ENCODE data around the gene TMEM233.

Gene TMEM233

DNA sequence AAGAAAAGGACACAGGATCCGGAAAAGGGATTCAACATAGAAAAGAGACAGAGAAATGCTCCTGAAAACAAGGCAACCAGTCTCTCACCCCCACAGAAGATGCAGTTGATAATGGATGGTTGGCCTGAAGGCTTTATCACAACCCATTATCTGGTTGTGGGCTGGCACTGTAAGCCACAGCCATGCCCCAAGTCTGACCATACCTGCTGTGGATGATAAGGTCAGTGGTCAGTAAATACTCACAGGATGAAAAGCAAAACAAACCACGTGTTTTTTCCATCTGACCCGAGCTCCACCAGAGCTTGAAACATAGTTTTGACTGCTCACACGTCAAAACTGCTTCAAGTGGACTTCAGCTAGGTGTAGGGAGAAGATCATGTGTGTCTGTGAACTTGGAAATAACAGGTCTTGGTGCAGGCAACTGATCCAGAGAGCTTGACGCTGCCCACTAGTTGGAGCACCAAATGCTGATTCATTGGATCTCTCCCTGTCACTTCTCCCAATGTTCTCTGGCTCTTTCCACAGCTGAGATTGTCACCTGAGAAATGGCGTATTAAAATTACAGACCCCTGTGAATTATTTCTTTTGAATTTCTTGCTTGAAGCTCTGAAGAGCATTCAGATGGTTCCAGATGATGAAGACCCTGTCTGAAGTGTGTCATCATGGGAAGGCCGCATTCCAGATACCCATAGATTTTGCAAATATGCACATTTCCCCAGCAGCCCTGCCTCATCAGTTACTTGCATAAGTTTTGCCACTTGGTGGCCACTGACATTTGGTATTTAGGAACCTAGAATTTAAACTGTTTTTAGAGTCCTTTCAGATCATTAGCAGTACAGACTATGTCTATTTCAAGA lies 8.5 kb downstream of the TMEM233 start:
- Histone ChIP-seq H2AFZ (ENCODE audit: low read depth, low read length) (no peak overlapping the region), H3K4me3 (ENCODE audit: low read depth in 1 of 2, low read length in 2 of 2) (no peak overlapping the region), H3K27me3 (ENCODE audit: insufficient read depth, low read length, poor library complexity) (peaks cover 10% of the 10 kb centered on the region), H3K9ac (ENCODE audit: low read depth, low read length) (no peak overlapping the region), H3K79me2 (ENCODE audit: insufficient read depth, low read length) (no peaks in the 10 kb centered on the region), H4K20me1 (ENCODE audit: insufficient read depth, low read length) (no peaks in the 10 kb centered on the region), H3K4me2 (ENCODE audit: insufficient read depth, low read length) (no peak overlapping the region), H3K36me3 (ENCODE audit: insufficient read depth, low read length) (no peaks in the 10 kb centered on the region), H3K9me3 (ENCODE audit: insufficient read depth, low read length, severe bottlenecking) (no peaks in the 10 kb centered on the region), H3K4me1 (ENCODE audit: insufficient read depth, low read length) (no peaks in the 10 kb centered on the region), H3K27ac (ENCODE audit: low read length) (no peak overlapping the region)
- TF ChIP-seq EZH2 (IDR thresholded peaks at IDR 0.05; ENCODE audit: borderline replicate concordance, low read depth, low read length, severe bottlenecking) = no peak
- TF ChIP-seq, protein P1, sequence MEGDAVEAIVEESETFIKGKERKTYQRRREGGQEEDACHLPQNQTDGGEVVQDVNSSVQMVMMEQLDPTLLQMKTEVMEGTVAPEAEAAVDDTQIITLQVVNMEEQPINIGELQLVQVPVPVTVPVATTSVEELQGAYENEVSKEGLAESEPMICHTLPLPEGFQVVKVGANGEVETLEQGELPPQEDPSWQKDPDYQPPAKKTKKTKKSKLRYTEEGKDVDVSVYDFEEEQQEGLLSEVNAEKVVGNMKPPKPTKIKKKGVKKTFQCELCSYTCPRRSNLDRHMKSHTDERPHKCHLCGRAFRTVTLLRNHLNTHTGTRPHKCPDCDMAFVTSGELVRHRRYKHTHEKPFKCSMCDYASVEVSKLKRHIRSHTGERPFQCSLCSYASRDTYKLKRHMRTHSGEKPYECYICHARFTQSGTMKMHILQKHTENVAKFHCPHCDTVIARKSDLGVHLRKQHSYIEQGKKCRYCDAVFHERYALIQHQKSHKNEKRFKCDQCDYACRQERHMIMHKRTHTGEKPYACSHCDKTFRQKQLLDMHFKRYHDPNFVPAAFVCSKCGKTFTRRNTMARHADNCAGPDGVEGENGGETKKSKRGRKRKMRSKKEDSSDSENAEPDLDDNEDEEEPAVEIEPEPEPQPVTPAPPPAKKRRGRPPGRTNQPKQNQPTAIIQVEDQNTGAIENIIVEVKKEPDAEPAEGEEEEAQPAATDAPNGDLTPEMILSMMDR (IDR thresholded peaks at IDR 0.05; ENCODE audit: borderline replicate concordance, extremely low read depth, low read length, poor library complexity, severe bottlenecking) = no peak
- DNase-seq = no peak
- ATAC-seq (ENCODE audit: insufficient read depth, low read depth) = no peak

GRCh38 chr12:119602734-119603094 lies 9.1 kb downstream of the TMEM233 start:
- no peak for ATAC-seq (ENCODE audit: insufficient read depth, low read depth)
- Histone ChIP-seq H4K20me1 (ENCODE audit: insufficient read depth, low read length) (no peaks in the 10 kb centered on the region), H3K4me1 (ENCODE audit: insufficient read depth, low read length) (no peaks in the 10 kb centered on the region), H3K27me3 (ENCODE audit: insufficient read depth, low read length, poor library complexity) (peaks cover 10% of the 10 kb centered on the region), H3K9ac (ENCODE audit: low read depth, low read length) (no peak overlapping the region), H3K4me3 (ENCODE audit: low read depth in 1 of 2, low read length in 2 of 2) (no peak overlapping the region), H3K27ac (ENCODE audit: low read length) (no peak overlapping the region), H2AFZ (ENCODE audit: low read depth, low read length) (no peak overlapping the region), H3K9me3 (ENCODE audit: insufficient read depth, low read length, severe bottlenecking) (no peaks in the 10 kb centered on the region), H3K4me2 (ENCODE audit: insufficient read depth, low read length) (no peak overlapping the region), H3K79me2 (ENCODE audit: insufficient read depth, low read length) (no peaks in the 10 kb centered on the region), H3K36me3 (ENCODE audit: insufficient read depth, low read length) (no peaks in the 10 kb centered on the region)
- no peak for DNase-seq
- TF ChIP-seq EZH2 (IDR thresholded peaks at IDR 0.05; ENCODE audit: borderline replicate concordance, low read depth, low read length, severe bottlenecking) = no peak
- TF ChIP-seq, protein P1 (IDR thresholded peaks at IDR 0.05; ENCODE audit: borderline replicate concordance, extremely low read depth, low read length, poor library complexity, severe bottlenecking) = no peak

- Histone ChIP-seq H3K9ac (ENCODE audit: low read depth, low read length) (no peak overlapping the region), H4K20me1 (ENCODE audit: insufficient read depth, low read length) (no peaks in the 10 kb centered on the region), H3K79me2 (ENCODE audit: insufficient read depth, low read length) (no peaks in the 10 kb centered on the region), H2AFZ (ENCODE audit: low read depth, low read length) (no peak overlapping the region), H3K4me3 (ENCODE audit: low read depth in 1 of 2, low read length in 2 of 2) (no peak overlapping the region), H3K4me1 (ENCODE audit: insufficient read depth, low read length) (no peaks in the 10 kb centered on the region), H3K27me3 (ENCODE audit: insufficient read depth, low read length, poor library complexity) (peaks cover 13% of the 10 kb centered on the region), H3K4me2 (ENCODE audit: insufficient read depth, low read length) (no peak overlapping the region), H3K9me3 (ENCODE audit: insufficient read depth, low read length, severe bottlenecking) (no peaks in the 10 kb centered on the region), H3K36me3 (ENCODE audit: insufficient read depth, low read length) (no peaks in the 10 kb centered on the region), H3K27ac (ENCODE audit: low read length) (no peak overlapping the region)
- ATAC-seq (ENCODE audit: insufficient read depth, low read depth) = no peak
- TF ChIP-seq, protein P1 (IDR thresholded peaks at IDR 0.05; ENCODE audit: borderline replicate concordance, extremely low read depth, low read length, poor library complexity, severe bottlenecking) = no peak
- TF ChIP-seq EZH2 (IDR thresholded peaks at IDR 0.05; ENCODE audit: borderline replicate concordance, low read depth, low read length, severe bottlenecking) = no peak
- no peak for DNase-seq
Observed at GRCh38 chr12:119603767-119604166, 10.2 kb downstream of the TMEM233 start.

Data from DND-41 (cell line).